ENCODE measurements around the gene MGAM2.

DNA sequence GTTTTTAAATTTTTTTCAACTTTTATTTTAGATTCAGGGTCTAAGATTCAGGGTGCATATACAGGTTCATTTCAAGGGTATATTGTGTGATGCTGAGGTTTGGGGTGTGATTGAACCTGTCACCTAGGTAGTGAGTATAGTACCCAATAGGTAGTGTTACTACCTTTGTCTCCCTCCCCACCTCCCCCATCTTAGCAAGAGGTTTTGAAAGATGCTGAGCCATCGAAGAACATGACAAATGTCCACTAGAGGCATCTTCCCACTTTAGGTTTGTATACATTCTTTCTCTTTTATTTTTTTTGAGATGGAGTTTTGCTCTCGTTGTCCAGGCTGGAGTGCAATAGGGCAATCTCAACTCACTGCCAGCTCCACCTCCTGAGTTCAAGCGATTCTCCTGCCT, 880 bp upstream of the MGAM2 start:
- TF ChIP-seq, protein P1, sequence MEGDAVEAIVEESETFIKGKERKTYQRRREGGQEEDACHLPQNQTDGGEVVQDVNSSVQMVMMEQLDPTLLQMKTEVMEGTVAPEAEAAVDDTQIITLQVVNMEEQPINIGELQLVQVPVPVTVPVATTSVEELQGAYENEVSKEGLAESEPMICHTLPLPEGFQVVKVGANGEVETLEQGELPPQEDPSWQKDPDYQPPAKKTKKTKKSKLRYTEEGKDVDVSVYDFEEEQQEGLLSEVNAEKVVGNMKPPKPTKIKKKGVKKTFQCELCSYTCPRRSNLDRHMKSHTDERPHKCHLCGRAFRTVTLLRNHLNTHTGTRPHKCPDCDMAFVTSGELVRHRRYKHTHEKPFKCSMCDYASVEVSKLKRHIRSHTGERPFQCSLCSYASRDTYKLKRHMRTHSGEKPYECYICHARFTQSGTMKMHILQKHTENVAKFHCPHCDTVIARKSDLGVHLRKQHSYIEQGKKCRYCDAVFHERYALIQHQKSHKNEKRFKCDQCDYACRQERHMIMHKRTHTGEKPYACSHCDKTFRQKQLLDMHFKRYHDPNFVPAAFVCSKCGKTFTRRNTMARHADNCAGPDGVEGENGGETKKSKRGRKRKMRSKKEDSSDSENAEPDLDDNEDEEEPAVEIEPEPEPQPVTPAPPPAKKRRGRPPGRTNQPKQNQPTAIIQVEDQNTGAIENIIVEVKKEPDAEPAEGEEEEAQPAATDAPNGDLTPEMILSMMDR (IDR thresholded peaks at IDR 0.05) = no peak
- TF ChIP-seq POLR2A (IDR thresholded peaks at IDR 0.05) (no peak), EP300 (IDR thresholded peaks at IDR 0.05; ENCODE audit: low read depth) (no peak), POLR2AphosphoS5 (IDR thresholded peaks at IDR 0.05) (no peak)

Data from transverse colon (tissue), 4 donors.